GM23338 (cell line): ENCODE measurements around the gene PTPN13. TPM values are rescaled to one million over a fixed set of nuclear protein-coding genes. Genes with fewer than 3 reads are reported as not detected.

Experiments
- ATAC-seq: fragments of 200-7000 bp; cut with Tn5 transposase; 3 replicates; pipeline ENCODE4 v1.9.1; 2020
- DNase-seq: peaks from one replicate; pipeline ENCODE4 v3.0.0-alpha.2; 2015; ENCODE audit warnings: low spot score
- H2AFZ ChIP-seq: fragments of 200-600 bp; sonication (generic); 2 replicates; pipeline ENCODE4 v1.8.0; 2016; ENCODE audit warnings: antibody characterized with exemption, mild to moderate bottlenecking, moderate library complexity
- H3F3A ChIP-seq: fragments of 200-600 bp; sonication (generic); replicated peaks from 2 replicates; pipeline ENCODE4 v1.8.0; 2017; ENCODE audit warnings: antibody characterized with exemption, mixed run types, low read depth
- H3K27ac ChIP-seq: fragments of 200-600 bp; sonication (generic); 2 replicates; pipeline ENCODE4 v1.6.1; 2016; ENCODE audit warnings: low read depth
- H3K27me3 ChIP-seq: fragments of 200-600 bp; sonication (generic); 2 replicates; pipeline ENCODE4 v1.8.0; 2016; ENCODE audit warnings: mild to moderate bottlenecking, mixed run types, moderate library complexity; ENCODE audit not compliant: insufficient read depth
- H3K36me3 ChIP-seq: fragments of 200-600 bp; sonication (generic); 2 replicates; pipeline ENCODE4 v1.8.0; 2016; ENCODE audit warnings: mild to moderate bottlenecking; ENCODE audit not compliant: insufficient read depth
- H3K4me1 ChIP-seq: fragments of 200-600 bp; sonication (generic); 2 replicates; pipeline ENCODE4 v1.8.0; 2016; ENCODE audit warnings: mild to moderate bottlenecking, moderate library complexity; ENCODE audit not compliant: insufficient read depth
- H3K4me2 ChIP-seq: fragments of 200-600 bp; sonication (generic); 2 replicates; pipeline ENCODE4 v1.7.1; 2017; ENCODE audit warnings: mixed run types
- H3K4me3 ChIP-seq: fragments of 200-600 bp; sonication (generic); 2 replicates; pipeline ENCODE4 v1.6.1; 2016; ENCODE audit warnings: mixed run types
- H3K79me2 ChIP-seq: fragments of 200-600 bp; sonication (generic); replicated peaks from 2 replicates; pipeline ENCODE4 v1.8.0; 2017; ENCODE audit warnings: mild to moderate bottlenecking; ENCODE audit not compliant: insufficient read depth
- H3K9me2 ChIP-seq: fragments of 200-600 bp; sonication (generic); 2 replicates; pipeline ENCODE4 v1.8.0; 2017; ENCODE audit not compliant: insufficient read depth
- H4K20me1 ChIP-seq: fragments of 200-600 bp; sonication (generic); replicated peaks from 2 replicates; pipeline ENCODE4 v1.8.0; 2017; ENCODE audit warnings: mild to moderate bottlenecking; ENCODE audit not compliant: insufficient read depth
- H3K27ac Mint-ChIP-seq: 2 replicates; pipeline ENCODE4 v1.8.0; 2020; ENCODE audit warnings: inconsistent platforms, mild to moderate bottlenecking, moderate library complexity, mixed read lengths
- H3K27me3 Mint-ChIP-seq: 3 replicates; pipeline ENCODE4 v1.8.0; 2022; ENCODE audit warnings: low read depth, mild to moderate bottlenecking, moderate library complexity, mixed read lengths, inconsistent platforms; ENCODE audit not compliant: insufficient read depth, poor library complexity
- H3K36me3 Mint-ChIP-seq: 3 replicates; pipeline ENCODE4 v1.8.0; 2021; ENCODE audit warnings: low read depth, mild to moderate bottlenecking, inconsistent platforms, moderate library complexity, mixed read lengths
- H3K4me1 Mint-ChIP-seq: 3 replicates; pipeline ENCODE4 v1.8.0; 2020; ENCODE audit warnings: mild to moderate bottlenecking, inconsistent platforms, mixed read lengths
- H3K4me3 Mint-ChIP-seq: 3 replicates; pipeline ENCODE4 v1.8.0; 2021; ENCODE audit warnings: moderate library complexity, mild to moderate bottlenecking, inconsistent platforms, mixed read lengths
- H3K9me3 Mint-ChIP-seq: 3 replicates; pipeline ENCODE4 v1.8.0; 2020; ENCODE audit warnings: moderate library complexity, mild to moderate bottlenecking, inconsistent platforms, mixed read lengths
- CREB1 ChIP-seq: fragments of 250-450 bp; sonication (Bioruptor Pico); IDR thresholded peaks from 2 replicates; pipeline ENCODE4 v1.5.0; 2020; ENCODE audit warnings: low read depth, mild to moderate bottlenecking, moderate library complexity
- EZH2 ChIP-seq: fragments of 200-600 bp; sonication (generic); IDR thresholded peaks from one replicate; pipeline ENCODE4 v1.8.0; 2017; ENCODE audit warnings: antibody characterized with exemption, mild to moderate bottlenecking, low read depth; ENCODE audit not compliant: unreplicated experiment
- EZH2phosphoT487 ChIP-seq: fragments of 200-600 bp; sonication (generic); IDR thresholded peaks from one replicate; pipeline ENCODE4 v1.8.1; 2018; ENCODE audit warnings: antibody characterized with exemption; ENCODE audit not compliant: unreplicated experiment
- JUNB ChIP-seq: IDR thresholded peaks from one replicate; pipeline ENCODE4 v1.6.1; 2016; ENCODE audit warnings: antibody characterized with exemption; ENCODE audit not compliant: unreplicated experiment
- NANOG ChIP-seq: IDR thresholded peaks from 2 replicates; pipeline ENCODE4 v1.6.1; 2016; ENCODE audit warnings: antibody characterized with exemption, borderline replicate concordance
- POLR2AphosphoS5 ChIP-seq: IDR thresholded peaks from 2 replicates; pipeline ENCODE4 v1.6.1; 2016; ENCODE audit warnings: antibody characterized with exemption, low read depth
- STAT1 ChIP-seq: IDR thresholded peaks from one replicate; pipeline ENCODE4 v1.6.1; 2016; ENCODE audit warnings: antibody characterized with exemption; ENCODE audit not compliant: unreplicated experiment
- ZNF114 ChIP-seq: fragments of 250-450 bp; sonication (Bioruptor Pico); IDR thresholded peaks from 2 replicates; pipeline ENCODE4 v1.5.0; 2020; ENCODE audit warnings: mild to moderate bottlenecking, moderate library complexity
- ZNF331 ChIP-seq: fragments of 250-450 bp; sonication (Bioruptor Pico); IDR thresholded peaks from 2 replicates; pipeline ENCODE4 v1.5.0; 2020; ENCODE audit warnings: low read depth, mild to moderate bottlenecking, moderate library complexity
- polyA plus RNA-seq: library from polyadenylated mRNA; unstranded; fragments of >200 nt; fragmentation: Nextera tagmentation; extraction: Ambion mirVana; gene quantifications from 2 replicates; pipeline ENCODE4 v1.2.1, GENCODE V29; 2016
- total RNA-seq: library from RNA; depleted of rRNA; stranded (reverse); fragments of >200 nt; shearing (Covaris generic); gene quantifications from 2 replicates; pipeline ENCODE4 v1.2.3, GENCODE V29; 2014
- TF ChIP-seq, protein P1 (sequence below): IDR thresholded peaks from one replicate; pipeline ENCODE4 v1.6.1; 2018; ENCODE audit warnings: antibody characterized with exemption; ENCODE audit not compliant: unreplicated experiment
- TF ChIP-seq, protein P2 (sequence below): fragments of 250-450 bp; sonication (Bioruptor Pico); IDR thresholded peaks from 2 replicates; pipeline ENCODE4 v1.5.0; 2020; ENCODE audit warnings: mild to moderate bottlenecking, moderate library complexity
- TF ChIP-seq, protein P3 (sequence below), 2 experiments: fragments of 200-600 bp in 1 of 2; sonication (generic) in 1 of 2; conservative IDR thresholded peaks; 2 replicates each; pipeline versions ENCODE4 v1.5.1 to v1.6.1; 2016 to 2017; ENCODE audit warnings: antibody characterized with exemption in 2 of 2, low read depth in 2 of 2, mild to moderate bottlenecking in 2 of 2, moderate library complexity in 1 of 2
- TF ChIP-seq, protein P4 (sequence below): IDR thresholded peaks from 2 replicates; pipeline ENCODE4 v1.6.1; 2016; ENCODE audit warnings: antibody characterized with exemption

The PTPN13 gene
- total and polyA plus RNA-seq, 2 experiments from 2014 or later, result 12.6 to 49.9 TPM

DNA sequence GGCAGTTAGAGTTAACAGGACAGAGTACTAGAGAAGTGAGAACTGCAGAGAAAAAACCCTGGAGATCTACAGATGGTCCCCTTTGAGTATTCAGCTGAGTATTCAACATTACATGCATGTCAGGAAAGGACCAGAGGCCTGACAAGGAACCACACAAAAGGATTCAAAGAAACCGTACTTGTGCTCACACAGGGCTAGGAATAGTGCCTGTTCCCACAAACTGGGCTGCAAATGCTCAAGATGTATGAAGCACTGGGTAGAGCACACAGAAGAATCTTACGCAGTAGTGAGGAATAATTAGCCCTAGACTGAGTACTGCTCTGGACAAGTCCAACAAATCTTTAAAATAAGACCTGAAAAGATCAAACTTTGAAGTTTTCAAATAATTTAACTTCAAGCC lies 17.6 kb downstream of the PTPN13 start:
- H3K4me3 Mint-ChIP-seq, result no peak overlapping the region
- no peak for ATAC-seq
- H3K4me1 Mint-ChIP-seq, result peaks cover 7% of the 10 kb centered on the region; the same call in 1 of the 3 replicates
- H3K36me3 ChIP-seq, result no peaks in the 10 kb centered on the region
- H2AFZ ChIP-seq, result no peak overlapping the region
- 0 out of 2 replicates have a peak, but pooled peaks cover 5% of the 10 kb centered on the region for H4K20me1 ChIP-seq
- H3K4me1 ChIP-seq, result no peaks in the 10 kb centered on the region
- H3K27ac ChIP-seq, result no peak overlapping the region; the same call in 1 of the 2 replicates
- DNase-seq, result no peak
- H3K9me2 ChIP-seq, result no peaks in the 10 kb centered on the region
- 0 out of 2 replicates have a peak overlapping the region, but pooled peaks have one; percentile 22 for H3K27ac Mint-ChIP-seq
- H3K79me2 ChIP-seq, result peaks cover 90% of the 10 kb centered on the region
- H3K36me3 Mint-ChIP-seq, result no peaks in the 10 kb centered on the region; the same call in 1 of the 3 replicates
- no peak overlapping the region for H3K4me3 ChIP-seq
- H3F3A ChIP-seq, result no peaks in the 10 kb centered on the region
- H3K4me2 ChIP-seq, result no peak overlapping the region
- H3K27me3 Mint-ChIP-seq, result no peaks in the 10 kb centered on the region
- H3K27me3 ChIP-seq, result no peaks in the 10 kb centered on the region
- TF ChIP-seq ZNF331 (CRISPR knock-in tag), result no peak
- TF ChIP-seq, protein P1, sequence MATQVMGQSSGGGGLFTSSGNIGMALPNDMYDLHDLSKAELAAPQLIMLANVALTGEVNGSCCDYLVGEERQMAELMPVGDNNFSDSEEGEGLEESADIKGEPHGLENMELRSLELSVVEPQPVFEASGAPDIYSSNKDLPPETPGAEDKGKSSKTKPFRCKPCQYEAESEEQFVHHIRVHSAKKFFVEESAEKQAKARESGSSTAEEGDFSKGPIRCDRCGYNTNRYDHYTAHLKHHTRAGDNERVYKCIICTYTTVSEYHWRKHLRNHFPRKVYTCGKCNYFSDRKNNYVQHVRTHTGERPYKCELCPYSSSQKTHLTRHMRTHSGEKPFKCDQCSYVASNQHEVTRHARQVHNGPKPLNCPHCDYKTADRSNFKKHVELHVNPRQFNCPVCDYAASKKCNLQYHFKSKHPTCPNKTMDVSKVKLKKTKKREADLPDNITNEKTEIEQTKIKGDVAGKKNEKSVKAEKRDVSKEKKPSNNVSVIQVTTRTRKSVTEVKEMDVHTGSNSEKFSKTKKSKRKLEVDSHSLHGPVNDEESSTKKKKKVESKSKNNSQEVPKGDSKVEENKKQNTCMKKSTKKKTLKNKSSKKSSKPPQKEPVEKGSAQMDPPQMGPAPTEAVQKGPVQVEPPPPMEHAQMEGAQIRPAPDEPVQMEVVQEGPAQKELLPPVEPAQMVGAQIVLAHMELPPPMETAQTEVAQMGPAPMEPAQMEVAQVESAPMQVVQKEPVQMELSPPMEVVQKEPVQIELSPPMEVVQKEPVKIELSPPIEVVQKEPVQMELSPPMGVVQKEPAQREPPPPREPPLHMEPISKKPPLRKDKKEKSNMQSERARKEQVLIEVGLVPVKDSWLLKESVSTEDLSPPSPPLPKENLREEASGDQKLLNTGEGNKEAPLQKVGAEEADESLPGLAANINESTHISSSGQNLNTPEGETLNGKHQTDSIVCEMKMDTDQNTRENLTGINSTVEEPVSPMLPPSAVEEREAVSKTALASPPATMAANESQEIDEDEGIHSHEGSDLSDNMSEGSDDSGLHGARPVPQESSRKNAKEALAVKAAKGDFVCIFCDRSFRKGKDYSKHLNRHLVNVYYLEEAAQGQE, result no peak
- no peak for TF ChIP-seq EZH2phosphoT487
- TF ChIP-seq, protein P2, sequence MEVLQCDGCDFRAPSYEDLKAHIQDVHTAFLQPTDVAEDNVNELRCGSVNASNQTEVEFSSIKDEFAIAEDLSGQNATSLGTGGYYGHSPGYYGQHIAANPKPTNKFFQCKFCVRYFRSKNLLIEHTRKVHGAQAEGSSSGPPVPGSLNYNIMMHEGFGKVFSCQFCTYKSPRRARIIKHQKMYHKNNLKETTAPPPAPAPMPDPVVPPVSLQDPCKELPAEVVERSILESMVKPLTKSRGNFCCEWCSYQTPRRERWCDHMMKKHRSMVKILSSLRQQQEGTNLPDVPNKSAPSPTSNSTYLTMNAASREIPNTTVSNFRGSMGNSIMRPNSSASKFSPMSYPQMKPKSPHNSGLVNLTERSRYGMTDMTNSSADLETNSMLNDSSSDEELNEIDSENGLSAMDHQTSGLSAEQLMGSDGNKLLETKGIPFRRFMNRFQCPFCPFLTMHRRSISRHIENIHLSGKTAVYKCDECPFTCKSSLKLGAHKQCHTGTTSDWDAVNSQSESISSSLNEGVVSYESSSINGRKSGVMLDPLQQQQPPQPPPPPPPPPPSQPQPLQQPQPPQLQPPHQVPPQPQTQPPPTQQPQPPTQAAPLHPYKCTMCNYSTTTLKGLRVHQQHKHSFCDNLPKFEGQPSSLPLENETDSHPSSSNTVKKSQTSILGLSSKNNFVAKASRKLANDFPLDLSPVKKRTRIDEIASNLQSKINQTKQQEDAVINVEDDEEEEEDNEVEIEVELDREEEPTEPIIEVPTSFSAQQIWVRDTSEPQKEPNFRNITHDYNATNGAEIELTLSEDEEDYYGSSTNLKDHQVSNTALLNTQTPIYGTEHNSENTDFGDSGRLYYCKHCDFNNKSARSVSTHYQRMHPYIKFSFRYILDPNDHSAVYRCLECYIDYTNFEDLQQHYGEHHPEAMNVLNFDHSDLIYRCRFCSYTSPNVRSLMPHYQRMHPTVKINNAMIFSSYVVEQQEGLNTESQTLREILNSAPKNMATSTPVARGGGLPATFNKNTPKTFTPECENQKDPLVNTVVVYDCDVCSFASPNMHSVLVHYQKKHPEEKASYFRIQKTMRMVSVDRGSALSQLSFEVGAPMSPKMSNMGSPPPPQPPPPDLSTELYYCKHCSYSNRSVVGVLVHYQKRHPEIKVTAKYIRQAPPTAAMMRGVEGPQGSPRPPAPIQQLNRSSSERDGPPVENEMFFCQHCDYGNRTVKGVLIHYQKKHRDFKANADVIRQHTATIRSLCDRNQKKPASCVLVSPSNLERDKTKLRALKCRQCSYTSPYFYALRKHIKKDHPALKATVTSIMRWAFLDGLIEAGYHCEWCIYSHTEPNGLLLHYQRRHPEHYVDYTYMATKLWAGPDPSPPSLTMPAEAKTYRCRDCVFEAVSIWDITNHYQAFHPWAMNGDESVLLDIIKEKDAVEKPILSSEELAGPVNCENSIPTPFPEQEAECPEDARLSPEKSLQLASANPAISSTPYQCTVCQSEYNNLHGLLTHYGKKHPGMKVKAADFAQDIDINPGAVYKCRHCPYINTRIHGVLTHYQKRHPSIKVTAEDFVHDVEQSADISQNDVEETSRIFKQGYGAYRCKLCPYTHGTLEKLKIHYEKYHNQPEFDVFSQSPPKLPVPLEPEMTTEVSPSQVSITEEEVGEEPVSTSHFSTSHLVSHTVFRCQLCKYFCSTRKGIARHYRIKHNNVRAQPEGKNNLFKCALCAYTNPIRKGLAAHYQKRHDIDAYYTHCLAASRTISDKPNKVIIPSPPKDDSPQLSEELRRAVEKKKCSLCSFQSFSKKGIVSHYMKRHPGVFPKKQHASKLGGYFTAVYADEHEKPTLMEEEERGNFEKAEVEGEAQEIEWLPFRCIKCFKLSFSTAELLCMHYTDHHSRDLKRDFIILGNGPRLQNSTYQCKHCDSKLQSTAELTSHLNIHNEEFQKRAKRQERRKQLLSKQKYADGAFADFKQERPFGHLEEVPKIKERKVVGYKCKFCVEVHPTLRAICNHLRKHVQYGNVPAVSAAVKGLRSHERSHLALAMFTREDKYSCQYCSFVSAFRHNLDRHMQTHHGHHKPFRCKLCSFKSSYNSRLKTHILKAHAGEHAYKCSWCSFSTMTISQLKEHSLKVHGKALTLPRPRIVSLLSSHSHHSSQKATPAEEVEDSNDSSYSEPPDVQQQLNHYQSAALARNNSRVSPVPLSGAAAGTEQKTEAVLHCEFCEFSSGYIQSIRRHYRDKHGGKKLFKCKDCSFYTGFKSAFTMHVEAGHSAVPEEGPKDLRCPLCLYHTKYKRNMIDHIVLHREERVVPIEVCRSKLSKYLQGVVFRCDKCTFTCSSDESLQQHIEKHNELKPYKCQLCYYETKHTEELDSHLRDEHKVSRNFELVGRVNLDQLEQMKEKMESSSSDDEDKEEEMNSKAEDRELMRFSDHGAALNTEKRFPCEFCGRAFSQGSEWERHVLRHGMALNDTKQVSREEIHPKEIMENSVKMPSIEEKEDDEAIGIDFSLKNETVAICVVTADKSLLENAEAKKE, result no peak
- TF ChIP-seq, protein P3, sequence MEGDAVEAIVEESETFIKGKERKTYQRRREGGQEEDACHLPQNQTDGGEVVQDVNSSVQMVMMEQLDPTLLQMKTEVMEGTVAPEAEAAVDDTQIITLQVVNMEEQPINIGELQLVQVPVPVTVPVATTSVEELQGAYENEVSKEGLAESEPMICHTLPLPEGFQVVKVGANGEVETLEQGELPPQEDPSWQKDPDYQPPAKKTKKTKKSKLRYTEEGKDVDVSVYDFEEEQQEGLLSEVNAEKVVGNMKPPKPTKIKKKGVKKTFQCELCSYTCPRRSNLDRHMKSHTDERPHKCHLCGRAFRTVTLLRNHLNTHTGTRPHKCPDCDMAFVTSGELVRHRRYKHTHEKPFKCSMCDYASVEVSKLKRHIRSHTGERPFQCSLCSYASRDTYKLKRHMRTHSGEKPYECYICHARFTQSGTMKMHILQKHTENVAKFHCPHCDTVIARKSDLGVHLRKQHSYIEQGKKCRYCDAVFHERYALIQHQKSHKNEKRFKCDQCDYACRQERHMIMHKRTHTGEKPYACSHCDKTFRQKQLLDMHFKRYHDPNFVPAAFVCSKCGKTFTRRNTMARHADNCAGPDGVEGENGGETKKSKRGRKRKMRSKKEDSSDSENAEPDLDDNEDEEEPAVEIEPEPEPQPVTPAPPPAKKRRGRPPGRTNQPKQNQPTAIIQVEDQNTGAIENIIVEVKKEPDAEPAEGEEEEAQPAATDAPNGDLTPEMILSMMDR (conservative IDR thresholded peaks at IDR 0.05; ENCODE audit: low read depth in 2 of 2), result no peak
- no peak for TF ChIP-seq ZNF114 (CRISPR knock-in tag)
- TF ChIP-seq EZH2, result no peak
- no peak for TF ChIP-seq POLR2AphosphoS5
- no peak for TF ChIP-seq CREB1 (CRISPR knock-in tag)
- TF ChIP-seq STAT1, result no peak
- no peak for TF ChIP-seq NANOG
- TF ChIP-seq, protein P4, sequence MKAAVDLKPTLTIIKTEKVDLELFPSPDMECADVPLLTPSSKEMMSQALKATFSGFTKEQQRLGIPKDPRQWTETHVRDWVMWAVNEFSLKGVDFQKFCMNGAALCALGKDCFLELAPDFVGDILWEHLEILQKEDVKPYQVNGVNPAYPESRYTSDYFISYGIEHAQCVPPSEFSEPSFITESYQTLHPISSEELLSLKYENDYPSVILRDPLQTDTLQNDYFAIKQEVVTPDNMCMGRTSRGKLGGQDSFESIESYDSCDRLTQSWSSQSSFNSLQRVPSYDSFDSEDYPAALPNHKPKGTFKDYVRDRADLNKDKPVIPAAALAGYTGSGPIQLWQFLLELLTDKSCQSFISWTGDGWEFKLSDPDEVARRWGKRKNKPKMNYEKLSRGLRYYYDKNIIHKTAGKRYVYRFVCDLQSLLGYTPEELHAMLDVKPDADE, result no peak
- no peak for TF ChIP-seq JUNB
- no peaks in the 10 kb centered on the region for H3K9me3 Mint-ChIP-seq
